IPS-18c (cell line): Measurements from ENCODE around the gene GGCT.

Experiments
- H3K4me3 ChIP-seq: 2 replicates; pipeline ENCODE4 v1.7.0; 2013; ENCODE audit warnings: low read depth, mild to moderate bottlenecking, low read length, moderate library complexity; ENCODE audit not compliant: insufficient read depth
- H3K9me3 ChIP-seq: one replicate; pipeline ENCODE4 v1.6.1; 2013; ENCODE audit warnings: mild to moderate bottlenecking, low read length, moderate library complexity; ENCODE audit not compliant: control insufficient read depth, insufficient read depth

The GGCT gene

DNA sequence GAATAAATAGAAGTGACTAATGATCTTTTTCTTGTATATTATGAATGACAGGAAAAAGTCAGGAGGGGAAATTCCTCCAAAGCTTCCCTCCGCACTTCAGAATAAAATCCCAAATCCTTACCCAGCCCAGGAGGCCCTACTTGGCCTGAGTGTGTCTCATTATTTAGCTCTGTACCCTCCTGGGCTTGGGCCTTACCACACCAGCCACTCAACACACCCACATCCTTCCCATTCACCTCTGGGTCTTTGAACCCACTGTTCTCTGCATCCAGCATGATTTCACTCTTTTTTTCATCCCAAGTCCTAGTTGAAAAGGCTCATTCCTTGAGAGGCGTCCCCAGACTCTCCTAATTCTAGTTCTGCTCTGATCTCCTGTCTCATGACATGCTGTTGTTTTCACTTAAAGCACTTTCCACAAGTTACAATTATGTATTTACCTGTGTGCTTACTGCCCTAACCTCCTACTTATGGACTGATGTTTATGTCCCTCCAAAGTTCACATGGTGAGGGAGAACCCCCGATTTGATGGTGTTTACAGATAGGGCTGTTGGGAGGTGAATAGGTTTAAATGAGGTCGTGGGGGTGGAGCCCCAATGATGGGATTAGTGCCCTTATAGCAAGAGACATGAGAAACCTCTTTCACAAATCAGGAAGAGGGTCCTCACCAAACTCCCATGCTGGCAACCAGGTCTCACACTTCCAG, 32.4 kb downstream of the GGCT start:
- Histone ChIP-seq H3K9me3 (peaks cover 2% of the 10 kb centered on the region), H3K4me3 (no peak overlapping the region)

DNA sequence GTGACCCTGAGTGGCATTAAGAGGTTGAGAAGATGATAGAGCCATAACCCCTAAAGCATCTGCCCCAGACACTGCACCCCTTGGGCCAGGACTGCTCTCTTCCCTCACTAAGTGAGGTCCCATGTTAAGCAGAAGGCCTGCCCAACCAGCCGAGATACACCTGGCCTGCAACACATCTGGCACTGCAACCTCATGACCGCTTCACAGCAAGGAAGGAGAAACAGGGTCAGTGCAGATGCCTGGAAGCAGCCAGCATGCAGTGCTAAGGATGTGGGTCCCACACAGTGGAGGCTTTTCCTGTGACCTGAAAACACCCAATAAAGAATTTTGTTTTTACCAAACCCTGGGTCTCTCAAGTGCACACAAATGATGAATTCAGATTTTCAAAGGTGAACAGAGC, 33.4 kb downstream of the GGCT start:
- H3K4me3 ChIP-seq, result no peak overlapping the region
- H3K9me3 ChIP-seq, result peaks cover 2% of the 10 kb centered on the region

DNA sequence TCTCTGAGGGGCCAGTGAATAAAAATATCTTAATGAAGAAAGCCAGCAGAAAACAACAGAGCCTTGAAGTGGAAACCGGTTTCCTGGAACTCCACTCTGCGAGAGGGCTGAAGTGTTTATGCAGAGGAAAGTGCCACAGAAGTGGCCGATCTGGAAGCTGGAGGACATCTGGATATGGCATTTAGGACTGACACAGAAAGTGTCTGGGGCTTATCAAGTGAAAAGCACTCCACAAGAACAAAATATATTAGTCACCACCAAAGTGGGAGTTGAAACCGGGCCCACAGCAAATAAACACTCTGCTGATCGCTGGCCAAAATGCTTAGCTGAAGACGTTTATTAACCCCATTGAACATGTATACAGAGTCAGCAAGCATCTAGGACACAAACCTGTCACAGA, 33.9 kb downstream of the GGCT start:
- Histone ChIP-seq H3K4me3 (no peak overlapping the region), H3K9me3 (peaks cover 2% of the 10 kb centered on the region)

DNA sequence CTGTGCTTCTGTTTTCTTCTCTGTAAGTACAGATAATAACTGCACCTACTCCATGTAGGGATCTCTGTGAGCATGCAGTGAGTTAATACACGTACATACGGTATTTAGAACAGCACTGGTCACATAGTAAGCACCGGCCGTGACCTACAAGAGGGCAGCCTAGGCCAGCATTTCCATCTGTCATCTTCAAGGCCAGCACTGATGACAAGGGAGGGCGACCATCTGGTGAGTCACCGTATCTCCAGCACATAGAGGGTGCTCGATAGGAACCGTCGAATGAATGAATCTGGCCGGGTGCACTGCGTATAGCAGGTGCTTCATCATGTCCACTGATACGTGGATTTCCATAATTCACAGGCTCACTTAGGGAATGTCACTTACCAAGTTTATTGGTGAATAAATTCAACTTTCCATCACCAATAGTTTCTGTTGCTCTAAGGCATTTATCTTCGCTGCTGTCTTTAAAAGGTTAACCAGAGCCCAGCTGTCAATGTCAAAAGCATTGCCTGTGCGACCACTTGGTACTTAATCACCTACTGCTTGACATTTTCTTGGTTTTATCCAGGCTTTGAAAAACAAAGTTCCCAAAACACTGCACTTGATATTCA, 34.4 kb downstream of the GGCT start:
- no peak overlapping the region for H3K4me3 ChIP-seq

DNA sequence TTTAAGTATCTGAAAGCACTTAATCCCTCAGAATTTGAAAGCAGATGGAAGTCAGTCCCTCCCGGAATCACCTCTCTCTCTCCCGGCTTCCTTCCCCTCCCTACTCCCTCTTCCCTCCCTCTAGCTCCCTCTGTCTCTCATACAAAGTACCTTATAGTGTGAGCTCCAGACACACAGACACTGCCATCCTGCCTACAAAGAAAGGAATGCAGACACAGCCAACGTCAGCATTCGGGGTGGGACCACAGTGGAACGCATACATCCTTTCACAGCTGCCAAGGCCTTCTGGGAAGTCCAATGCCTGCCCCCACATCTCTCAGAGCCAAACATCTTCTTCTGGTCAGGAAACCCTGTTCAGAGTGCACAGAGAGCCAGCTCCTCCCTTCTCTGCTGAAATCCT, 35.3 kb downstream of the GGCT start:
- Histone ChIP-seq H3K9me3 (peaks cover 2% of the 10 kb centered on the region), H3K4me3 (no peak overlapping the region)

More for the DNA sequence above, 34.4 kb downstream of the GGCT start:
- peaks cover 2% of the 10 kb centered on the region for H3K9me3 ChIP-seq

DNA sequence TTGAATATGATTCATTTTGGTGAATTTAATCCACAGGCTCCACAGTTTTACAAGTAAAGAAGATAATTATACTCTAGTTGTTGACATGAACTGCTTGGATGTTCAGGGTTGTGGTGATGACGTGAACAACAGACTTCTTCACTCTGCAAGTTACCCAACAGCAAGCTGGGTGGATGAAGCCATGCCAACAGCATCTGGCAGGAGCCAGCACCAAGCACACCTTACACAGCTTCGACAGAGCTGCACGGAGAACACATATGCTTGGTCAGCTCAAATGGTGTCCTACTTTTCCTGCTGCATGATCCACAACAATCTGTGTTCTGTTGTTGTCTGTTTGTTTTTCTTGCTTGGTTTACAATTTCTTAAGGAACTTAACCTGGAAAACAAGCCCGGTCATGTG, 35.8 kb downstream of the GGCT start:
- peaks cover 2% of the 10 kb centered on the region for H3K9me3 ChIP-seq
- H3K4me3 ChIP-seq, result no peak overlapping the region

DNA sequence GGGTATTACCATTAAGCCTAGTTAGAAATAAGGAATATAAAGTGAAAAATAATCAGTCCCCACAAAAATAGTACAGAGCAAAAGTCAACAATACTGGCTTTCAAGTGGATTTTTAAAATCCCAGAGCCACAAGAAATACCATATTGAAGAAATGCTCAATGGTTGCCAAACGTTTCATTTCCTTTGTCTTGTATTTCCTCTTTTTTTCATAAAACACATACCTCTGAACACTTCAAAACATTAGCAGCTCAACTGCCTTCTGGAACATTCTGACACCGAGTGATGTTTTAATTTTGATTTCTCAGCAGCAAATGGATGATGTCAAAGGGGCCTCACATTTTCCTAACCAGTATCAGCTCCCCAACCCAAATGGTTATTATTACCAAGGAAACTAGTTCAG, 36.6 kb downstream of the GGCT start:
- Histone ChIP-seq H3K9me3 (peaks cover 2% of the 10 kb centered on the region), H3K4me3 (no peak overlapping the region)

DNA sequence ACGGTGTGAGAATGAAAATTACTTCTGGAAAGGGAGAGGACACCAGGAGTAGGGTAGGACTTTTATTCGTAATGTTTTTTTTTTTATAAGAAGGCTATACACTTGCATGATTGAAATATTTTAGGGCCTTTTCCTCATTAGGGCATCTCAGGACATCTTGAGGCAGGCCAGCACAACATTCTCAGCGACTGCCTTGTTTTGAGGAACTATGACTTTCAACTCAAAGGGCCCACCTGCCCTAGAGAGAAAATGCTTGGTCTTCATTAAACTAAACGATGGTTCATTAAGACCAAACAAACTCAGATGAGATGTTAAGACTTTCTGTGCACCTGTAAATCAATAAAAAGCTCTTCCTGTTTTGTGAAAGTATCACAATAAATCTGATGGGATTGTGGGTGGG, 37.4 kb downstream of the GGCT start:
- Histone ChIP-seq H3K9me3 (peaks cover 2% of the 10 kb centered on the region), H3K4me3 (no peak overlapping the region)

DNA sequence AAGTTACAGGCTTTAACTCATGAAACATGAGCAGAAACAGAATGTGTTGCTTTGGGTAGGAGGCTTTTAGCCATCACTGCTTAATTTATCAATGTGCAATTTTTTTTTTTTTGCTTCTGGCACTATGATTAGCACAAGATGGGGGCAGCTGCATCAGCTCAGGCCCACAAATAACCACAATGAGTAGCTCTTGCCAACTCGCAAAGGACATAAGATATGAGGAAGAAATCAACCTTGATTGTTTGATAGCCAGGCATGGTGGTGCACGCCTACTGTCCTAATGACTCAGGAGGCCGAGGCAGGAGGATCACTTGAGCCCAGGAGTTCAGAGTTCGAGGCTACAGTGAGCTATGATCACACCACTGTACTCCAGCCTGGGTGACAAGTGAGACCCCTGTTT, 38.4 kb downstream of the GGCT start:
- H3K4me3 ChIP-seq, result no peak overlapping the region
- H3K9me3 ChIP-seq, result peaks cover 2% of the 10 kb centered on the region

DNA sequence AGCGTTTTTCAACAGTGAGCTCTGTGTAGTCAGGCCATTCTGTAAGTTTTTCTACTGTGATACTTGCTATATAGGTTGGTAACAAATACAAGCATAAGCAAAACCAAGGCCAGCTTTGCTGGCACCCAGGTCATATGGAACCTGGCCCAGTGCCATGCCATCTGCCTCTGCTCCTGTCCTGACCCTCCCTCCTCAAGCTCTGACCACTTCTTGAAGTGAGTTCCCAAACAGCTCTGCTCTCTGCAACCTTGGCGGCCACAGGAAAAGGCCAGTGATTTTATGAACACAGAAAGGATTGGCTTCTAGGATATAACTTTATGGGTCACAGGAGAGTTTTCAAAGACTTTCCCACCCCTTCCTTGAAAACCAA, 38.8 kb downstream of the GGCT start:
- Histone ChIP-seq H3K9me3 (peaks cover 2% of the 10 kb centered on the region), H3K4me3 (no peak overlapping the region)

DNA sequence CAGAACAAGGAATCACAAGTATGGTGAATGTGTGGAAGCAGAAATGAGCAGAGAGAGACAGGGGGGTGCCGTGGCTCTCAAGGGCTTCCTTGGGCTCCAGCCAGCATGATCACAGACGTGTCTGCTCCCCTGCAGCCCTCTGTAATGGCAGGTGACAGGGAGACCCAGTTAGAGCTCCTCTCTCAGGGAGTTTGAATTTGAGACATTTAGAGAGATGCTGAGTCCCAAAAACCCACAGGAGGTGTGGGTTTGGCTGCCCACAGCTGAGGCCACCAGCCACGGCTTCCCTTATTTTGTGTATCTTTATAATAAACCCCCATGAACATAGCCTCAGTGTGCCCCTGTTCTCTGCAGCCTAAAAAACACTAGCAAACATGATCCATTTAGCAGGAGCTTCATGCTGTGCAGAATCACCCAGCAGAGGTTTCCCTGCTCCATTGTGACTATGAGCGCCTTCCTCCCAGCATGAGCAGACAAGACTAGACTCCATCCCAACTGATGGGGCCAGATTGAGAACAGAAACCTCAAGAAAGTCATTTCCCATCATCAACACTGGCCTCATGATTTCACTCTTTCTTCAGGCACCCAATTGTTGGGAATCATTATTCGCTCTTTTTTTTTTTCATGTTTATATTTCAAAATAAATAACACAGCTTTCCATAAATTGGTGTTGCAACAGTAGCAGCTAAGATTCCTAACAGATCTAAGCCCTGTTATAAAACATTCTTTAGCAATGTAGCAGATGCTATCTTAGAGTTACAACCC, 39.4 kb downstream of the GGCT start:
- Histone ChIP-seq H3K4me3 (no peak overlapping the region), H3K9me3 (no peaks in the 10 kb centered on the region)

DNA sequence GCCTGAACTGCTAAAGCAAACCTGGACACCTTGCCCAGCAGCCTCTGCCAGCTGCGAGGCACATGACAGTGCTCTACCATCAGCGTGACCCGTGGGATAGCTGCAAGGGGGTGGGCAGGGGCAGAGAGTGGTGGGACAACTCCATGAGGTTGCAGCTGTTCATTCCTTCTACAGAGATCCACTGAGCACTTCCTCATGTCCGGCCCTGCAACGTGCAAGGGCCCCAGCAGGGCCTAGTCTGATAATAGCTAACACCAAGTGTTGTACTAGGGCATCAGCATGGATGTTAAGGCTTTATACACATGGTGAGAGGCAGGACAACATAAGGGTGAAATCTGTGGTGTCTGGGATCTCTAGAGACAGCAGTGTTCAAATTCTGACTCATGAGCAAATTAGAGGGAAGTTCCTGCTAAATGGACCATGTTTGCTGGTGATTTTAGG, 40.4 kb downstream of the GGCT start:
- Histone ChIP-seq H3K9me3 (no peaks in the 10 kb centered on the region), H3K4me3 (no peak overlapping the region)

DNA sequence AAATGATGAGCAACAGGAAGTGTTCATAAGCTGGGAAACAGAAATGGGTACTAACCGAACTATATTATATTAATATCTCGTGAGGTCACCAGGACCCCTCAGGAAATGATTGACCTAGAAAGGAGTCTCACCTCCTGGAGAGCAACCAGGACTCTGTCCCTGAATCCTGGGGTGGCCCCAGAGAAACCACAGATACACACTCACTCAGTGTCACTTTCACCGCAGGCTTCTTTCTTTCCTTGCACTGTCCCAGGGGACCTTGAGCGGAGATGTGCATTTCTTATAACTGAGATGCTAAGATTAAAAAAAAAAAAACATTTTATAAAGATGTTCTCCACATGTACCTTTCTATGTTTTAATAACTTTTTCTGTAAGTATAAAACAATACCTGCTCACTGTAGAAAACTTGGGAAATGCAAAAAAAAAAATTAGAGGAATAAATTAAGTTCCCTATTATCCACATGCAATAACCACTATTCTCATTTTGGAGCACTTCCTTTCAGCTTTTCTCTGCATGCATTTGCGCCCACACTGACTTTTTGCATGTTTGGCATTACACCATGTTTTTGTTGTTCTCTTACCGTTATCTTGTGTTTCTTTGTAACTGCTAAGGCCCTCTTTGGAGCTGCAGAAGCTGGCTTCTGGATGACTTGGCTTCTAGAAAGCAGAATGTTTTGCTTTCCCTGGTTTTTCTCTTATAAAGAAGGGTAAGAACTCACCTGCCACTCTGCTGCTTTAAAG, 41.1 kb downstream of the GGCT start:
- no peaks in the 10 kb centered on the region for H3K9me3 ChIP-seq
- no peak overlapping the region for H3K4me3 ChIP-seq

DNA sequence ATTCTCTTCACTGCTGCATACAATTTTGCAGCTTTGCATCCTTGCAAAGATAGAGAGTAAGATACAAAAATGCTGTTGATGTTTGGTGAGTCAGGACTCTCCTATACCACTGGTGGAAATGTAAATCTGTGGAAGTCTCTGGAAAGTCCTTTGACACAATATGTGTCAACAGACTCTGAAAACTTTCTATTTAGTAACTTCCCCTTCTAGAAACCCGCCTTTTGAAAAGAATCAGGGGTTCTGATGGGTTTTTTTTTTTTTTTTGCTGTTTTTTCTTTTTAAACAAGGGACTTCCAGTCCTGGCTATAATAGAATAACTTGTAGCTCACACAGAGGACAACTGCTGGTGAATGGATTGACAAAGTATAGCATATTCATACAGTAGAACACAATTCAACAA, 42.5 kb downstream of the GGCT start:
- Histone ChIP-seq H3K9me3 (no peaks in the 10 kb centered on the region), H3K4me3 (no peak overlapping the region)

DNA sequence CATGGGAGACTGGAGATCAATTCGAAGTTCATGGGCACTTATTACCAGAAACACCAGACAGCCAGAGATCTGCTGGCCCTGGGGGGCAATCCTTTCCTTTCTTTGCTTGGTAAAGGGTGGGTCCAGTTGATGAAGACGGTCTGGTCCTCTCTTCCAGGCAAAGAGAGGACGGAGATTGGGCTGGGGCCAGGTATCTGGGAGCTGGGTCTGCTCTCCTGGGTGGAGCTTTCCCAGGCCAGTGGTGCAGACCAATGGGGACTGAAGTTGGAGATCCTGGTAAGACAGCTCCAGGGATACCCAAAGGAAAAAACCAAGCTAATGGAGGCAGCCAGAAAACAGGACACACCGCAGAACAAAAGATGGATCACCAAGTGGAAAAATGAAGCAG, 44.4 kb downstream of the GGCT start:
- no peak overlapping the region for H3K4me3 ChIP-seq
- no peaks in the 10 kb centered on the region for H3K9me3 ChIP-seq

DNA sequence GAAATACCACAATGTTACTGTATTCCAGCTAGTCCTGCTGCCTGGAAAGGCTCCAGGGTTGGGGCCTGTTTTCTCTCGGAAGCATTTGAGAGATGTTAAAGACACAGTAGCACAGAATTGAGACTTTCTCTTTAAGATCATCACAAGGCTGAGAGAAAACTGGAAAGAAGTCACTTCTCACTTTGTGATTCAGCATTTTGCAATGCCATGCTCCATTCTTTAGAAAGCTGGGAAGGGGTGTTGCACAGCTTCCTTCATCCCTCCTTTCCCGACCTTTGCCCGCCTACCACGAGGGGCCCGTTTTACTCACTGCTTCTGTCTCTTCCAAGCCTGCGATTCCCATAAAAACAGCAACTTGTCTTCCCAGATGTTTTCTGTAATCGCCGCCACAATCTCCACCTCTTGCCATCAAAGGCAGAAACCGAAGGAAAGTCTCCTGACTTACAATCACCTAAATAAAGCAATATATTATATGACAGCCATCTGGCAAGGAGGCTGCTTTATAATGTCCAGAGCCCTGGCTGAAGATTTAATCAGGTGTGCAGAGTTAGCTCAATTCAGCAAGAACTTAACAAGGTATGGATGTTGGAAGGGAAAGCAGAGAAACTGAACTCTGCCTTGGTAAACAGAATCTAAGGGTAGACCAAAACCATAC, 44.9 kb downstream of the GGCT start:
- H3K4me3 ChIP-seq, result no peak overlapping the region
- H3K9me3 ChIP-seq, result no peaks in the 10 kb centered on the region

DNA sequence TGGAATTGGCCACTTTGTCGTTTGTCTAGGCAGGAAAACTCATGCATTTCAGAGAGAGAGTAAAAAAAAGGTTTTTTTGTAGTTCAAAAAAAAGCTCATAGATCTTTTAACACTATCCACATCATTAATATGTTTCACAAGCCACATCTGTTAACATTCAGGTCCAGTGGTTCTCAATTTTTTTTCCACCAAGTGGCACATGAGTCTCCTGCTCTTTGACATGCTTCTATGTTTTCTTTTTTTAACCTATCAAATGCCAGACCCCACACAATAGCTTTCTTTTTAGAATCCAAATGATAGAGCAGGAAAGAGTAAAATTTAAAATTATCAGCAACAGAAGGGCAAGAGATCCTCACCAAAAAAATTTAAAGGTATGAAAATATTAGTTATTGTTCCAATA, 46.3 kb downstream of the GGCT start:
- H3K4me3 ChIP-seq, result no peak overlapping the region

More for the DNA sequence above, 46.3 kb downstream of the GGCT start:
- no peaks in the 10 kb centered on the region for H3K9me3 ChIP-seq
